ENCODE data around the gene SHISA3. TPM values are rescaled to one million over a fixed set of nuclear protein-coding genes. Genes with fewer than 3 reads are reported as not detected.

SHISA3 gene
- total RNA-seq, 1 experiment from 2014 or later: 0.18 TPM

DNA sequence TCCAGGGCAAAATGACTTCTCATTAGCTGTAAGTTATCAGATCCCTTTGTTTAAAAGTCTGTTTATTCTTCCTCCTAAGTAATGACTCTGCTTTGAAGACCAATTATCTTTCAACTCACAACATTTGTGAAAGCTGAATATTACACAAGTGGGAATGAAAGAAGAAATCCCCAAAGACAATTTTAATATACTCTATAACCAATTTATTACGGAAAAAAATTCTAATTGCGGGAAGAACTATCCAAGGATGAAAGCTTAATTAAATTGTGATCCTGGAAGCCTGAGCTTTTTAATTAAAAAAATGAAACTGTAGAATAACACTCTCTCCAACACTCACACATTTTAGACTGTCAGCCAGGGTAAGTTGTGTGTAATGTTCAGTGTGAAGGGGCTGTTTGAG is 15.6 kb upstream of the SHISA3 start:
- DNase-seq (ENCODE audit: low read depth, low spot score) (no peak), ATAC-seq (no peak)
- no peak overlapping the region for H3K27ac ChIP-seq (ENCODE audit: low read length)
- intact Hi-C loops (cut with micrococcal nuclease; ENCODE audit: unreplicated experiment): no loop called here
- ChIA-PET CTCF (no interaction called here), POLR2A (no interaction called here)
- no peaks in the 10 kb centered on the region for H3K27me3 ChIP-seq (ENCODE audit: control insufficient read depth, insufficient read depth, low read length)
- in situ Hi-C loops (cut with HindIII; ENCODE audit: low pct_unique_long_range_greater_than_20kb, low sequenced_read_pairs): no loop called here
- no peak overlapping the region for H3K4me3 ChIP-seq (ENCODE audit: low read depth in 2 of 2, low read length in 2 of 2)
- no peaks in the 10 kb centered on the region for H3K36me3 ChIP-seq (ENCODE audit: control insufficient read depth, insufficient read depth, low read length)
- TF ChIP-seq TCF7L2 (IDR thresholded peaks at IDR 0.05; ENCODE audit: low read depth, low read length) (no peak), POLR2AphosphoS5 (IDR thresholded peaks at IDR 0.05; ENCODE audit: low read depth, low read length) (no peak), SIN3A (IDR thresholded peaks at IDR 0.05; ENCODE audit: borderline replicate concordance, insufficient read depth, low read depth, low read length) (no peak)
- TF ChIP-seq, protein P1, sequence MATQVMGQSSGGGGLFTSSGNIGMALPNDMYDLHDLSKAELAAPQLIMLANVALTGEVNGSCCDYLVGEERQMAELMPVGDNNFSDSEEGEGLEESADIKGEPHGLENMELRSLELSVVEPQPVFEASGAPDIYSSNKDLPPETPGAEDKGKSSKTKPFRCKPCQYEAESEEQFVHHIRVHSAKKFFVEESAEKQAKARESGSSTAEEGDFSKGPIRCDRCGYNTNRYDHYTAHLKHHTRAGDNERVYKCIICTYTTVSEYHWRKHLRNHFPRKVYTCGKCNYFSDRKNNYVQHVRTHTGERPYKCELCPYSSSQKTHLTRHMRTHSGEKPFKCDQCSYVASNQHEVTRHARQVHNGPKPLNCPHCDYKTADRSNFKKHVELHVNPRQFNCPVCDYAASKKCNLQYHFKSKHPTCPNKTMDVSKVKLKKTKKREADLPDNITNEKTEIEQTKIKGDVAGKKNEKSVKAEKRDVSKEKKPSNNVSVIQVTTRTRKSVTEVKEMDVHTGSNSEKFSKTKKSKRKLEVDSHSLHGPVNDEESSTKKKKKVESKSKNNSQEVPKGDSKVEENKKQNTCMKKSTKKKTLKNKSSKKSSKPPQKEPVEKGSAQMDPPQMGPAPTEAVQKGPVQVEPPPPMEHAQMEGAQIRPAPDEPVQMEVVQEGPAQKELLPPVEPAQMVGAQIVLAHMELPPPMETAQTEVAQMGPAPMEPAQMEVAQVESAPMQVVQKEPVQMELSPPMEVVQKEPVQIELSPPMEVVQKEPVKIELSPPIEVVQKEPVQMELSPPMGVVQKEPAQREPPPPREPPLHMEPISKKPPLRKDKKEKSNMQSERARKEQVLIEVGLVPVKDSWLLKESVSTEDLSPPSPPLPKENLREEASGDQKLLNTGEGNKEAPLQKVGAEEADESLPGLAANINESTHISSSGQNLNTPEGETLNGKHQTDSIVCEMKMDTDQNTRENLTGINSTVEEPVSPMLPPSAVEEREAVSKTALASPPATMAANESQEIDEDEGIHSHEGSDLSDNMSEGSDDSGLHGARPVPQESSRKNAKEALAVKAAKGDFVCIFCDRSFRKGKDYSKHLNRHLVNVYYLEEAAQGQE (IDR thresholded peaks at IDR 0.05; ENCODE audit: insufficient read depth in 1 of 2, low read depth in 2 of 2, low read length in 1 of 2): no peak
- TF ChIP-seq, protein P2, sequence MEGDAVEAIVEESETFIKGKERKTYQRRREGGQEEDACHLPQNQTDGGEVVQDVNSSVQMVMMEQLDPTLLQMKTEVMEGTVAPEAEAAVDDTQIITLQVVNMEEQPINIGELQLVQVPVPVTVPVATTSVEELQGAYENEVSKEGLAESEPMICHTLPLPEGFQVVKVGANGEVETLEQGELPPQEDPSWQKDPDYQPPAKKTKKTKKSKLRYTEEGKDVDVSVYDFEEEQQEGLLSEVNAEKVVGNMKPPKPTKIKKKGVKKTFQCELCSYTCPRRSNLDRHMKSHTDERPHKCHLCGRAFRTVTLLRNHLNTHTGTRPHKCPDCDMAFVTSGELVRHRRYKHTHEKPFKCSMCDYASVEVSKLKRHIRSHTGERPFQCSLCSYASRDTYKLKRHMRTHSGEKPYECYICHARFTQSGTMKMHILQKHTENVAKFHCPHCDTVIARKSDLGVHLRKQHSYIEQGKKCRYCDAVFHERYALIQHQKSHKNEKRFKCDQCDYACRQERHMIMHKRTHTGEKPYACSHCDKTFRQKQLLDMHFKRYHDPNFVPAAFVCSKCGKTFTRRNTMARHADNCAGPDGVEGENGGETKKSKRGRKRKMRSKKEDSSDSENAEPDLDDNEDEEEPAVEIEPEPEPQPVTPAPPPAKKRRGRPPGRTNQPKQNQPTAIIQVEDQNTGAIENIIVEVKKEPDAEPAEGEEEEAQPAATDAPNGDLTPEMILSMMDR (IDR thresholded peaks at IDR 0.05): no peak
- BruUV-seq (replicated peaks): no TSS peak
- H3K4me1 ChIP-seq (ENCODE audit: control insufficient read depth, insufficient read depth, low read length): no peaks in the 10 kb centered on the region
- no peaks in the 10 kb centered on the region for H3K9me3 ChIP-seq (ENCODE audit: control insufficient read depth, insufficient read depth, low read depth, low read length)

DNA sequence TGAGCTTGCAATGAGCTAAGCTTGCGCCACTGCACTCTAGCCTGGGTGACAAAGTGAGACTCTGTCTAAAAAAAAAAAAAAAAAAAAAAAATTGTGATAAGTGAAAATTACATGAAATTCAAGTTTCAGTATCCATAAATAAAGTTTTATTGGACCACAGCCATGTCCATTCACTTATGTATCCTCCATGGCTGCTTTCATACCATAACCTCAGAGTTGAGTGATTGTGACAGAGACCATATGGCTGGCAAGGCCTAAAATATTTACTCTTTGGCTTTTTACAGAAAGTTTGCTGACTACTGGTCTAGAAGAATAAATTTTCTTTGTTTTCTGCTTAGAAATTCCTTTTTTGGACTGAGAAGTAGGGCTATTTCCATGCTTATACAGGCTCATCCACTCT is 11.8 kb upstream of the SHISA3 start:
- ChIA-PET POLR2A (no interaction called here), CTCF (no interaction called here)
- intact Hi-C loops (cut with micrococcal nuclease; ENCODE audit: unreplicated experiment) (no loop called here), in situ Hi-C loops (cut with HindIII; ENCODE audit: low pct_unique_long_range_greater_than_20kb, low sequenced_read_pairs) (no loop called here)
- TF ChIP-seq POLR2AphosphoS5 (IDR thresholded peaks at IDR 0.05; ENCODE audit: low read depth, low read length): no peak
- TF ChIP-seq, protein P2 (IDR thresholded peaks at IDR 0.05): no peak
- TF ChIP-seq SIN3A (IDR thresholded peaks at IDR 0.05; ENCODE audit: borderline replicate concordance, insufficient read depth, low read depth, low read length): no peak
- TF ChIP-seq, protein P1 (IDR thresholded peaks at IDR 0.05; ENCODE audit: insufficient read depth in 1 of 2, low read depth in 2 of 2, low read length in 1 of 2): no peak
- no peak for TF ChIP-seq TCF7L2 (IDR thresholded peaks at IDR 0.05; ENCODE audit: low read depth, low read length)
- H3K36me3 ChIP-seq (ENCODE audit: control insufficient read depth, insufficient read depth, low read length): no peaks in the 10 kb centered on the region
- H3K9me3 ChIP-seq (ENCODE audit: control insufficient read depth, insufficient read depth, low read depth, low read length): no peaks in the 10 kb centered on the region
- no TSS peak for BruUV-seq (replicated peaks)
- no peak for DNase-seq (ENCODE audit: low read depth, low spot score)
- H3K27ac ChIP-seq (ENCODE audit: low read length): no peak overlapping the region
- H3K4me3 ChIP-seq (ENCODE audit: low read depth in 2 of 2, low read length in 2 of 2): no peak overlapping the region
- H3K27me3 ChIP-seq (ENCODE audit: control insufficient read depth, insufficient read depth, low read length): no peaks in the 10 kb centered on the region
- ATAC-seq: no peak
- H3K4me1 ChIP-seq (ENCODE audit: control insufficient read depth, insufficient read depth, low read length): no peaks in the 10 kb centered on the region
